ENCODE results near the gene VWC2L. TPM values are rescaled to one million over a fixed set of nuclear protein-coding genes. Genes with fewer than 3 reads are reported as not detected.

VWC2L gene
- not detected for total RNA-seq

GRCh38 chr2:214410918-214411554 lies at the start of gene VWC2L:
TSS of gene VWC2L (plus strand) at chr2:214411054. CDS start at chr2:214414194, 3,140 bp downstream.

Measured in activated naive CD4-positive, alpha-beta T cell treated with anti-CD3 and anti-CD28 coated beads, Interleukin-2, amount 10 ng/mL, durations not matched to agents 5 hours and 36 hours (primary cell).